Fibroblast of skin of back (primary cell): ENCODE measurements around the gene RFPL2. TPM values are rescaled to one million over a fixed set of nuclear protein-coding genes. Genes with fewer than 3 reads are reported as not detected.
A peak's percentile ranks its signal among the peaks of the same experiment; 100 is the strongest.

ENCODE experiments used
- DNase-seq: peaks from one replicate; pipeline ENCODE4 v3.0.0-alpha.2; 2013
- polyA plus RNA-seq, 2 experiments: library from polyadenylated mRNA; unstranded; fragments of 120-200 nt; gene quantifications; one replicate each; pipeline ENCODE4 v1.2.1, GENCODE V29; 2013; ENCODE audit not compliant: insufficient read length in 2 of 2

RFPL2 gene
- not detected for polyA plus RNA-seq (2013, experiment 1 of 2; ENCODE audit: insufficient read length)
- not detected for polyA plus RNA-seq (2013, experiment 2 of 2; ENCODE audit: insufficient read length)

DNA sequence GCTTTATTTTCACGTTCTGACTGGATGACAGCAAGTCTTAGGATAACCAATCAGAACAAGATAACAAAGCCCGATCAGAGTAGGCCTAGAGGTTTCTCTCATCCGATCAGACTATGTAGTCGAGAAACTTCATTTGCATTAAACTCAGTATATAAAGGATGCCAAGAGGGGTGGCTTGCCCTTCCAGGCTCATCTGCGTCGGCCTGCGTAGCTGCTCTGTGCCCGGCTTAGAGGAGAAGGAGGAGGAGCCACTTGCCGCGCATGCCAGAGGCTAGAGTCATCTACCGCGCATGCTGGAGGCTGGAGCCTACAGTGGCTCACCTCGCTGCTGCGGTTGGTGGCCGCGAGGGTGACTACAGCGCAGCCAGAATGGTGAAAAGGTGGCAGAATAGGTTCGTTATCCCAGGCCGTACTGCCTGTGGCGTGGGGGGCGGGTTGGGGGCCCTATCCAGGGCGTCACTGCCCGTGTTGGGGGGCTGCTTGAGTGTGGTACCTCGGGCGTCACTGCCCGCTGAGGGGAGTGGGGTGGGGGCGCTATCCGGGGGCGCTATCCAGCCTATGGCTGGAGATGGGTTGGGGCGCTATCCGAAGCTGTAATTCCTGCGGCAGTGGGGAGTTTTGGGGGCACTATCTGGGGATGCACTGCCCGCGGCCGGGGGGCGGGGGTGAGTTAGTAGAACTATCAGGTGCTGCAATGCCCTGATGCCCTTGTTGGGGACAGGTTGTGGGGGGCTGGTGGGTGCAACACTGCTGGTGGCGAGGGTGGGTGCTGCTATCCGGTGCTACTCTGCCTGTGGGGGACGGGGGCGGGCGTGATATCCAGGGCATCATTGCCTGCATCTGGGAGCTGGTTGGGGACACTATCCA, at the start of gene RFPL2:
Gene RFPL2, minus strand, starts transcription at position 218 of the 867 bp plus-strand sequence. CDS start 2,622 bp downstream, outside the sequence.
- peak; percentile 52 for DNase-seq

DNA sequence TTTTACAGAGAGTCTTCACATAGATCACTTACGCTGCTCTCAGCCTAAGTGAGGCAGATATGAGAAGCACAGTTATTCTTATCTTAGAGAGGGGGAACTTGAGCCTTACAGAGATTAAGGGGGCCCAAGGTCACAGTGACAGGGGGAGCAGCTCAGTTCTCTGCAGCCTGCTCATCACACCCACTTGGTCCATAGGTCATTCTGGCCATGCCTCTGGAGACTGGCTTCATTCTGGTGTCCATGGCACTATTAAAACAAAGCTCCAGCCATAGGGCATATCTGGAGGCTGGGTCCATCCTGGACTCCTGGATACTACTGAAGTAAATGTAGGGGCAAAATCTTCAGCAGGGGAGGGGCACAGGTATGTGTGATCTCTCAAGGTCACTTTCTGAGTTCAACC, 44.4 kb upstream of the RFPL2 start:
- no peak for DNase-seq

DNA sequence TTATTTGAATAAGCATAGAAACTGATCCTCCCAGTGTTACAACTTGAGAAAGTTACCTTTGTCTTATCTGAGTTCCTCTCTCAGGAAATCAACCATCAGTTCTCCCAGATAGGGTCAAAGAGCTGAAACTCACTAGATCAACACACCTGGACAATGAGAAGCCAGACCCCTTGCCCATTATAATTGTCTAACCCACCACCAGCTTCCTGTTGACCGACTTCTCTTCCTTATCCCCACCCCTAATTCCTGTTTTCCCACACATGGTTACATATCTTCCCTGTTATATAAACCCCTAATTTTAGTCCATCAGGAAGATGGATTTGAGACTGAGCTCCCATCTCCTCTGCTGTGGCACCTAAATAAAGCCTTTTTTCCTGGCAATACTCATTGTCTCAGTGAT, 43.4 kb upstream of the RFPL2 start:
- no peak for DNase-seq

DNA sequence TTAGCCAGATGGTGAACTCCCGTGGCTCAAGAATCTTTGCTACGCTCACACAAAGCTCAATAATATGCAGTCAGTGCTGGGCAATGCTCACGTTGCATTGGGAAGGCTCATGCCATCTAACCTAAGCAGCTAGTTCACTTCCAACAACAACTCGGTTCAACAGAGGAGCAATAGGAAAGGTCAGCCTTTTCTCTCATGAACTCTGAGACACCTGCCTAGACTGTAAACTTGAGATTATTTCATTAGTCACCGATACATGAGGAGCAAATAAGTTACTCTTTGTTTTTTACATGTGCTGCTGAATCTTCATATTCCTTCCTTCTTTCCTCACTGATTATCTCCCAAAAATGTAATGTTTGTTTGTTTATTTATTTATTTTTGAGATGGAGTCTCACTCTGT, 41.3 kb upstream of the RFPL2 start:
- no peak for DNase-seq

- no peak for DNase-seq
These were observed 40.2 kb upstream of the RFPL2 start for GRCh38 chr22:32245042-32245441.

- DNase-seq, result no peak
These were observed 39.7 kb upstream of the RFPL2 start for GRCh38 chr22:32244547-32244946.

- no peak for DNase-seq
These were observed 35.6 kb upstream of the RFPL2 start for GRCh38 chr22:32240461-32240860.

GRCh38 chr22:32237906-32238305, 33.0 kb upstream of the RFPL2 start:
- no peak for DNase-seq

DNA sequence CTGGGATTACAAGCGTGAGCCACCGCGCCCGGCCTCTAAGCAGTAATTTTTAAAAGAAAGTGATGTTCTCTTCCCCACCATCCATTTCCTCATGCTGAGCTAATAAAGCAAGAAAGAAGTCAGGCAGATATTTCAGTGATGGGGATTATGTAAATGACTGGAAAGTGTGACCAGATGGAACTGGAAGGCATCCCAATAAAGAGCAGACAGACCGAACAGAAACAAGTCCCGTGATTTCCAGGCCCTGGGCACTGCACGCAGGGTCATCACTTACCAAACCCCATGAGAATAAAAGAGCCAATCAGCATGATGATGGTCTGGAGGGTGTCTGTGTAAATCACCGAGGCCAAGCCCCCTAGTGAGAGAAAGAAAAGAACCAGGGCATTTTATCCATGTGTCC, 32.1 kb upstream of the RFPL2 start:
- no peak for DNase-seq

DNA sequence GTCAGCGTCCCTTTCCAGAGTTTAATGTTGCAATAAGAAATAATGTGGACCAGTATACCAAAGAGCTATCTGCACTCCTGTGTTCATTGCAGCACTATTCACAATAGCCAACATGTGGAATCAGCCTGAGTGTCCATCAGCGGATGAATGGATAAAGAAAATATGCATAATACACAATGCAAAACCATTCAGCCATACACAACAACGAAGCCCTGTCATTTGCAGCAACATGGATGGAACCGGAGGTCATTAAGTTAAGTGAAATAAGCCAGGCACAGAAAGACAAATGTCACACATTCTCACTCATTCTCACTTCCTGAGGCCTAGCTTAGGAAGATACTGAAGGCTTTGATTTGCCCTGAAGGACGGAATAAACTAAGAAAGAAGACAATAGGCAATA, 28.2 kb upstream of the RFPL2 start:
- DNase-seq, result no peak

DNA sequence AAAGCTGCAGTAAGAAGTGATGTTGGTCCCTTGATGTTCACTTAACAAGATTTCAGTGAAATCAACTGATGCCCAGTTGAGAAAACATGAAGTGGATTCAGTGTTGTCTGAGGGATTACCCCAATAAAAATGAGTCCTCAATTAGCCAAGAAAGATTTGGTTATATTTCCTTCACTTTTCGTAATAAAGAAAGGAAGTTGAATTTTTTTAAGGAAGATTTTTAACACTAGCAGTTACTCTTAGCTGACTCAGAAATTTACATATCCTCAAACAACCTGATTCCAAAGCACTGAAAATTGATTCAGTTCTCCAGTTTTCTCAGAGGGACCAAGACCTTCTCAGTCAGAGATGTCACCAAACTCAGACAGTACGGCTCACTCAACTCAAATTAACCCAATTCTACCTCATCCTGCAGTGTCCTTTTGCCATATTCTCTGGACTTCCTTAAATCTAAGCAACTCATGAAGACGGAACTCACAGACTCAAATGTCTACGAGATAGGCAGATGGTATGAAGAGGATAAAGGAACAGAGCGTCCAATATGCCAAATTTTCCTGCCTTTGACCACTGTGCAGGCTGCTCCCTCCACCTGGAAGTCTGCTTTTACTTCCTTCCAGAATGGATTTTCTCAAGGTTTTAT, 27.4 kb upstream of the RFPL2 start:
- DNase-seq, result no peak

DNA sequence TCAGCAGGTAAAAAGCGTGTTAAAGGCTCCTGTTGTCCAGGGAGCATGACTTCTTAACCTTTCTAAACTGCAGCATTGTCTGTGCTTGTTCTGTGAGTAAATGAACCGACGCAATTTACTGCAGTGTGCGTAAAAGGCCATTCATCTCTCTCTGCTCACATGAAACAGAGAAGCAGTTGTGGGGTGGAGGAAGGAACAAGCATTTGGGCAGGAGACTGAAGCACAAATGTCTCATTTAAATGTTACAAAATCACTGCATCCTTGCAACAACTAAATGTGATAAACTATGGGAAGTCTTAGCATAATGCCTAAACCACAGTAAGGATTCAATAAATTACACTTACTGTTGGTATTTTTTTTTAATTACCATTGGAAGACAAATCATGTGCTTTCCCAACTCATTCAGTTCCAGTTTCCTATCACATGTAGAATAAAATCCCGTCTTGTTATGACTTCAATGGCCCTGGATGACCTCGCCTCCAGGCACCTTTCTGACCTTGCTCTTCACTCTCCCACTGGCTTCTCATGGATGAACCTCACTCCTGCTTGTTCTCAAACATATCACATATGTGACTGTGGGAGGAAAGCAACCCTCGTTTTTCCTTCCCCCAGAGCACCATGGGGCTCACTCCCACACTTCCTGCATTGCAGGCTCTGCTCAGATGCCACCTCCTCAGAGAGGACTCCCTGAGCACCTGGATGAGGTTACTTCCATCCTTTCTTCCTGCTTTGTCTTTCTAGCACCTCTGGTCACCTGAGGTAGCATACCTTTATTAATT, 21.6 kb upstream of the RFPL2 start:
- DNase-seq, result no peak

DNA sequence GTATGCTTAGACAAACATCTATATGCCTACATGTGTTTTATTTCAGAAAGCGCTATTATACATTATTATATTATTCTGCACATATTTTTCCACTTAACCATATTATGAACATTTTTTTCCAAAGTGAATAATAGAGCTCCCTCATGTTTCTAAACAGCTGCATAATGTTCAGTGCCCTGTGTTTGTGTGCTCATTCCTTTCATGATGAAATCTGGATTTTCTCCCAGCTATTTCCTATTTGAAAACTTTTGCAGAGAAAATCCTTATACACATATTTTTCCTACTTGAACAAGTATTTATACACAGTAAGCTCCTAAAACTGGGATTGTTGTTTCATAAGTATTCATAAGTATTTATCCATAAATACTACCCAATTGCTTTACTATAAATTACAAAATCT, 18.1 kb upstream of the RFPL2 start:
- no peak for DNase-seq

DNA sequence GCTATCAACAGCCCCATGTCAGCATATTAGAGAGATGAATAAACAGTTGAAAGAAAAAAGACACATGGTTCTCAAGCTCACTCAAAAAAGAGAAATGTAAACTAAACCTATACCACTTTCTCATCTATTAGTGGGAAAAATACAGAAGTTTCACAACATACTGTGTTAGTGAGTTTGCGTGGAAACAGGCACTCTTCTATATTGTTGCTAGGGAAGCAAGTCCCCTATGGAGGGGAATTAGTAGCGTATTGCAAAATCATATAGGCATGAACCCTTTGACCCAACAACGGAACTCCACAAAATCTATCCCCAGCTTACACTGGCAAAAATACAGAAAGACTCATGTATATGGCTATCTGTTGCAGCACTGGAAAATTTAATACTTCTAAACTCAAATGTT, 14.2 kb upstream of the RFPL2 start:
- no peak for DNase-seq

DNA sequence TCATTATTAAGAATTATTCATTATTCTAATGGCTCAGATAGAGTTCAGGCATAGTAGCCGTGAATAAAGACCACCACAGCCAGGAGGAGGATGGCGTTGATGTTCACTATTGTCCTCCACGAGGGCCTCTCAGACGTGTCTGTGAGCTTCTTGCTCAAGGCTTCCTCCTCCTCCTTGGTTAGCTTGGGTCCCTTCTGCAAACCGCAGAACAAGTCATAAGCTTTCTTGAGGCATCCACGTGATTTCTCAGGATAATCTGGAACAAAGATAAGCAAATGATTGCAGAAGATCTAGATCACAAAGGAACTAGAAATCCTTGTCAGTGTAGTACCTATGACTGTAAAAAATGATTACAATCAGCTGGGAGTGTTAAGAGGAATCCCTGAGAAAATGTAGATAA, 13.6 kb upstream of the RFPL2 start:
- DNase-seq, result no peak

GRCh38 chr22:32217465-32217864, 12.6 kb upstream of the RFPL2 start:
- DNase-seq, result no peak

GRCh38 chr22:32216911-32217310, 12.0 kb upstream of the RFPL2 start:
- no peak for DNase-seq

DNA sequence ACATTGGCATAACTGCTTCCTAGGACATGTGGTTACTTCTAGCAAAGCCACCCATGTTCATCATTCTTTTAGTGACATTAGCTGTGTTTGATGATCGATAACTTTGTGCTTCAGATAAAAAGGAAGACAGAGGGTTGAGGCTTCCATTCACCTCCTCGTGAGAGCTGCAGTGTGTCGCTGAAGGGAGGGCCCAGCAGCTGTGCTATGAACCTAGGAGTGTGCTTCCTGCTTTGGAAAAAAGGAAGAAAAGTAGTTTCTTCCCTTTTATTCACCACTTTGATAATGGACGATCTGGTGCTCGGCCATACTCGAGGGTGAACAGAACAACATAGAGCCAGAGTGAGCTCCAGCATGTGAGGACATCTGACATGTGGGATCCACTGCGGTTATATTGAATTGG, 6.1 kb upstream of the RFPL2 start:
- no peak for DNase-seq

DNA sequence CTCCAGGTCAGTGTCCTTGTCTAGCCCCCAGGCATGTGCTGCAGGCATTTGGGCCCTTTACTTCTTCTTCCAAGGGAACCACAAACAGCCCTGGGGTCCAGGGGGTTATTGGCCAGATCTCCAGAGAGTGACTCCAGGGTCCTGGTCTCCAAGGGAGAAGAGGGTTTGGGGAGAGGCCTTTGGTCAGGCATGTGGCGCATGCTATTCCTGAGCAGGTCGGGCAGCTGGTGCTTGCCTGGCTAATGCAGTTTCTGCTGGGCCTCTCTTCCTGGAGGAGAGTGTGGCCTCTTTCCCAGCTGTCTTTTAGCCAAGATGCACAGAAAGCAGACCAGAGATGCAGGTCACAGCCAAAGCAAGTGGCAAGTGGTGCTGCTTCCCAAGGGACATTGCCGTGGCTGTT, 3.8 kb upstream of the RFPL2 start:
- DNase-seq, result no peak

DNA sequence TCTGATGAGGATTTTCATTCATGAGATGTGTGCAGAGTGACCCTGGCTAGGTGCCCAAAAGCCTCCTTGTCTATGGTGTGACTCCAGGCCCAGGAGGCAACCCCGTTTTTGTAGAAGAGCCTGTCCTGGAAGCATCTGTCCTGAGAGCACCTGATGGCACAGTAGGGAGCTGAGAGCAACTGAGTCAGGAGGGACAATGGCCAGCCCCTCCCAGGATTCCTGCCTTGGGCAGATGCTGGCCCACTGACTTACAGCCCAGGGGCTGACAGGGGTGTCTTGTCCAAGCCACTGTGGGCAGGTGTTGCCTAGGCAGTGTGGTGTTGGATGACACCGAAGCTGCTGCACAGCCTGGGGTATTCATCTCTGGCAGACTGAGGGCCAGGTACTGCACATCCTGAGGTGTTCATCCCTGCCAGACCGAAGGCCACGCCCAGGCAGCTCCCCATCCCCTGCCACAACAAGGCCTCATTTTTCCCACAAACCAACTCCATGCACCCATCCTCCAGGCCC, 3.2 kb upstream of the RFPL2 start:
- DNase-seq, result no peak

DNA sequence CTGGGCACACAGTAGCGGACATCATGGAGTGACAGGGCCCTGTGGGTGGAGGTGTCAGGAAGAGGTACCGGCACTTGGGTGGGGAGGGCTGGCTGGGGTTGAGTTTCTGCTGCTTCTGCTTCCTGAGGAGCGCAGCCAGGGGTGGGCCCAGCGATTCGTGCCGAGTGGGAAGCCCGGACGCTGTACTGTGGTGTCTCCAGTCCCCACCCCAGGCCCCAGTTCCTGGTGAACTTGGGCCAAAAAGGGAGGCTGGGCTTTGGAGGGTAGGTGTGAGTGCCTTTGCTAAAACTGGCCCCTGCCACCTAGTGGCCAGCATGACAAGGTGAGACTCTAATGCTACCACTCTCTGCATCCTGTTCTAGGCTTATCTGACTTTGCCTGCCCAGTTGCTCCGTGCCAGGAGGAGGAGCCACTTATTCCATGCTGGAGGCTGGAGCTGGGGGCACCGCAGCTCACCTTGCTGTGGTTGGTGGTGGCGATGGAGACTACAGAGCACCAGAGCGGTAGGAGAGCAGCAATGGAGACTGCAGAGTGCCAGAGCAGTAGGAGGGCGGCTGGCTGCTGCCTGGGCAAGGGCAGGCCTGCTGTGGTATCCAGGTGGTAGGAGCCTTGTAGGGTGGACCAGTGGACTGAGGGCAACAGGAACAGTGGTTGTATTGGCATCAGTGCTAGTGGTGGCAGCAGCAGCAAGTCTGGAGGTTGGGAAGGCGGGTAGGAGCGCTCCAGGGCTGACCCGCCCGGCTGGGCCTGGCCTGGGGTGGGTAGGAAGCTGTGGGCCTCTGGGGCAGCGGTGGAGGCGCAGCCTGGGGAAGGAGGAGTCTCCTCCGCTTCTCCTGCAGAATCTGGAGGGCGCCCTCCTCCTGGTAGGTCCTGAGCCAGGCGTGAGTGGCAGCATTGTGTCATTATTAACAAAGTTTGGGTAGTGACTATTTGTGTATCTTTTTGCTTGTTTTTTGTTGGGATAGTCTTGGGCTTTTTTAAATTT, 2.2 kb upstream of the RFPL2 start:
- DNase-seq, result peak; percentile 6
